Transverse colon (tissue), 4 donors: ENCODE measurements around the gene DYNC1LI2. TPM values are rescaled to one million over a fixed set of nuclear protein-coding genes. Genes with fewer than 3 reads are reported as not detected.
"Not testable (repeated sequence)": the region's sequence is repeated elsewhere in the genome, so short reads cannot be mapped to it uniquely, and the experiment has no call there.

Source experiments
- DNase-seq: peaks from one replicate; pipeline ENCODE4 v3.0.0-alpha.2; 2019
- H3K27ac ChIP-seq, 4 donors: fragments of 200-600 bp; sonication (generic); 2 replicates each; pipeline ENCODE4 v1.5.1; 2016 to 2018; ENCODE audit warnings: inconsistent platforms in 4 of 4
- H3K27me3 ChIP-seq: fragments of 200-600 bp; sonication (generic); 2 replicates; pipeline ENCODE4 v1.5.1; 2017; ENCODE audit warnings: inconsistent platforms
- H3K36me3 ChIP-seq, 4 donors: fragments of 200-600 bp; sonication (generic); 2 replicates each; pipeline ENCODE4 v1.5.1; 2017 to 2019; ENCODE audit warnings: inconsistent platforms in 4 of 4
- H3K4me1 ChIP-seq, 4 donors: fragments of 200-600 bp; sonication (generic); 2 replicates each; pipeline ENCODE4 v1.5.1; 2017 to 2020; ENCODE audit warnings: inconsistent platforms in 4 of 4
- H3K4me3 ChIP-seq, 4 donors: fragments of 200-600 bp; sonication (generic); 1 replicate in 1 of 4; 2 replicates in 3 of 4; pipeline versions ENCODE4 v1.5.1 to v1.6.1; 2017 to 2019; ENCODE audit warnings: inconsistent platforms in 4 of 4
- H3K9me3 ChIP-seq, 2 donors: fragments of 200-600 bp; sonication (generic); 2 replicates each; pipeline ENCODE4 v1.5.1; 2017 to 2019; ENCODE audit warnings: inconsistent platforms in 2 of 2
- CTCF ChIP-seq, 5 experiments: fragments of 200-600 bp in 3 of 5; fragments of 450-650 bp in 2 of 5; sonication (generic) in 3 of 5; IDR thresholded peaks; 1 replicate in 2 of 5; 2 replicates in 3 of 5; pipeline ENCODE4 v1.5.1; 2016 to 2017; ENCODE audit warnings: antibody characterized with exemption in 5 of 5, inconsistent platforms in 3 of 5, mild to moderate bottlenecking in 2 of 5, moderate library complexity in 1 of 5
- EP300 ChIP-seq: sonication (generic); formaldehyde crosslinking; IDR thresholded peaks from one replicate; pipeline ENCODE4 v1.6.1; 2017; ENCODE audit warnings: antibody characterized with exemption, low read depth
- POLR2A ChIP-seq: fragments of 450-650 bp; IDR thresholded peaks from one replicate; pipeline ENCODE4 v1.6.1; 2016; ENCODE audit warnings: antibody characterized with exemption, mild to moderate bottlenecking, moderate library complexity
- POLR2AphosphoS5 ChIP-seq, 3 donors: sonication (generic); formaldehyde crosslinking; IDR thresholded peaks; one replicate each; pipeline ENCODE4 v1.6.1; 2016; ENCODE audit warnings: antibody characterized with exemption in 3 of 3
- WGBS, 2 donors: methylation state at CpG; one replicate each; pipeline ENCODE4 v1.1.5; 2018; ENCODE audit warnings: low coverage in 1 of 2; 5-methylcytosine and 5-hydroxymethylcytosine counted together
- in situ Hi-C, 4 donors: fragments of 200-750 bp; cut with MboI; loops; one replicate each; pipeline versions ENCODE4 v1.15.0 to v1.15.1; 2017; ENCODE audit warnings: low sequenced_read_pairs in 3 of 4, low pct_ligation_motif_present in 1 of 4, low pct_unique_long_range_greater_than_20kb in 1 of 4
- intact Hi-C: fragments of 100-400 bp; cut with DNase I; formaldehyde crosslinking; loops from one replicate; pipeline ENCODE4 v1.15.1; 2023; ENCODE audit warnings: low total_unique reads
- total RNA-seq, 4 donors: library from RNA; depleted of rRNA; stranded (reverse); fragments of >200 nt; gene quantifications; one replicate each; pipeline ENCODE4 v1.1.0, GENCODE V29; 2016

Gene DYNC1LI2
- total RNA-seq, 4 donors from 2014 or later = 199 to 393 (median 284) TPM

GRCh38 chr16:66690106-66690847, 61.1 kb downstream of the DYNC1LI2 start:
- Histone ChIP-seq H3K36me3 (no peaks in the 10 kb centered on the region), H3K9me3 (no peaks in the 10 kb centered on the region), H3K4me3 (no peak overlapping the region), H3K27ac (peak overlapping the region in 1 of 4 donors; percentile 41), H3K4me1 (peaks cover 1 to 44% (median 17%) of the 10 kb centered on the region in 4 donors), H3K27me3 (no peaks in the 10 kb centered on the region)
- TF ChIP-seq POLR2AphosphoS5 (IDR thresholded peaks at IDR 0.05) = no peak
- no peak for TF ChIP-seq EP300
- no peak for TF ChIP-seq CTCF (IDR thresholded peaks at IDR 0.05)
- no peak for TF ChIP-seq POLR2A
- DNase-seq = no peak
- in situ Hi-C loops = no loop called here
- intact Hi-C loops = no loop called here
- 75 to 88% methylated on average over 1 to 7 of the region's 7 CpGs for WGBS, 2 donors

- no peaks in the 10 kb centered on the region for H3K36me3 ChIP-seq
- H3K9me3 ChIP-seq = no peaks in the 10 kb centered on the region
- H3K27me3 ChIP-seq = no peaks in the 10 kb centered on the region
- in situ Hi-C loops (no loop called here), intact Hi-C loops (no loop called here)
- 82 to 86% methylated on average over 6 of the region's 6 CpGs for WGBS, 2 donors
- TF ChIP-seq CTCF (IDR thresholded peaks at IDR 0.05) (no peak), POLR2AphosphoS5 (IDR thresholded peaks at IDR 0.05) (no peak), POLR2A (no peak), EP300 (no peak)
- DNase-seq = no peak
- no peak overlapping the region for H3K27ac ChIP-seq
- no peak overlapping the region for H3K4me3 ChIP-seq
- peaks cover 0 to 35% (median 9%) of the 10 kb centered on the region in 4 donors for H3K4me1 ChIP-seq
Observed at GRCh38 chr16:66689282-66689681, 62.1 kb downstream of the DYNC1LI2 start.

- no peaks in the 10 kb centered on the region for H3K36me3 ChIP-seq
- WGBS, 2 donors = 87 to 92% methylated on average over 2 to 9 of the region's 9 CpGs
- DNase-seq = no peak
- H3K9me3 ChIP-seq = no peaks in the 10 kb centered on the region
- H3K4me3 ChIP-seq = no peak overlapping the region
- in situ Hi-C loops = no loop called here
- TF ChIP-seq CTCF (IDR thresholded peaks at IDR 0.05) (no peak), EP300 (no peak), POLR2A (no peak), POLR2AphosphoS5 (IDR thresholded peaks at IDR 0.05) (no peak)
- no peak overlapping the region for H3K27ac ChIP-seq
- H3K27me3 ChIP-seq = no peaks in the 10 kb centered on the region
- peaks cover 0 to 26% (median 6%) of the 10 kb centered on the region in 4 donors for H3K4me1 ChIP-seq
- intact Hi-C loops = no loop called here
Observed at GRCh38 chr16:66687906-66688625, 63.3 kb downstream of the DYNC1LI2 start.

GRCh38 chr16:66685501-66686115, 65.8 kb downstream of the DYNC1LI2 start:
- H3K4me3 ChIP-seq, DNase-seq, H3K27ac ChIP-seq, H3K36me3 ChIP-seq, H3K27me3 ChIP-seq, in situ Hi-C loops, intact Hi-C loops, H3K9me3 ChIP-seq: not testable (repeated sequence)
- peaks cover 0 to 11% (median under 1%) of the 10 kb centered on the region in 4 donors for H3K4me1 ChIP-seq
- 90 to 91% methylated on average over 2 to 14 of the region's 14 CpGs for WGBS, 2 donors
